ENCODE data around the gene SLC6A3.

The SLC6A3 gene

DNA sequence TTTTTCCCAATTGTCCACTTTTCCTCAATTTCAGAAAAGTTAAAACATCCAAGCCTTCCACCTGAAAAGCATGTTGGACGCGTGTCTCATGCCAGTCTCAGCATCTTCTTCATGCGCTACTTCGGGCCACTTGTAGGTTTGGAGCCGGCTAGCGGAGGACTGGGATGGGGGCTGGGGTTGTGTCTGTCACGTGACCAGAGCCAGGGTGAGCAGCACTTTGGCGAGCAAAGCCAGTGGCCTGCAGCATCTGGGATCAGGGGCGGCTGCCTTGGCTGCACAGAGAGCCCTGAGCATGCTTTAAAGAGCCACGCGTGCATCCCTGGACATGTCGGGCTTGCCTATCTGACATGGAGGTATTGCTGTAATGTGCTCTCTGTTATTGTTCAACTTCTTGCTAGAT, 41.2 kb downstream of the SLC6A3 start:
- DNase-seq: no peak

DNA sequence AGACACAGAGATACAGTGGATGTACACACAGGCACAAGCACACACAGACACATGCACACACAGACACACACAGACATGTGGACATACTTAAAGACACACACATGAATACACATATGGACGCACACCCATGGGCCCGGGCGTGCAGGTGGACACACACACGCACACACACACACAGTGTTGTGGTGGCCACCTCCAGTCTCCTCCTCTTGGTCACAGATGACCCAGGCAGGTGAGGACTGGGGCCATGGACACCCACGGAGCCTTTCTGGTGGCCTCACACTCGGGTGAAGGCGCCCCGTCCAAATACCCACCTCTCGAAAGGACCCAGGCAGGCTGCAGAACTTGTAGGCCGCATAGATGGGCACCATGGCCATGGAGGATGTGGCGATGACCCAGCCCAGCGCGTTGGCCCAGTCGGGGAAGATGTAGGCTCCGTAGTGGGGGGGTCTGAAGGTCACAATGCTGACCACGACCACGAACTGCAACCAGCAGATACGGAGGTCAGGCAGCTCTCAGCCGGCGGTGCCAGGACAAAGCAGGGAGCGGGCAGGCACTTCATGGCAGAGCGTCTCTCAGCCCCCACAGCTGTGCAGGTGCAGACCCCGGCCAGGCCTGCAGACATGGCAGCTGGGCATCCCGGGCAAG, 42.5 kb downstream of the SLC6A3 start:
- DNase-seq: no peak

DNA sequence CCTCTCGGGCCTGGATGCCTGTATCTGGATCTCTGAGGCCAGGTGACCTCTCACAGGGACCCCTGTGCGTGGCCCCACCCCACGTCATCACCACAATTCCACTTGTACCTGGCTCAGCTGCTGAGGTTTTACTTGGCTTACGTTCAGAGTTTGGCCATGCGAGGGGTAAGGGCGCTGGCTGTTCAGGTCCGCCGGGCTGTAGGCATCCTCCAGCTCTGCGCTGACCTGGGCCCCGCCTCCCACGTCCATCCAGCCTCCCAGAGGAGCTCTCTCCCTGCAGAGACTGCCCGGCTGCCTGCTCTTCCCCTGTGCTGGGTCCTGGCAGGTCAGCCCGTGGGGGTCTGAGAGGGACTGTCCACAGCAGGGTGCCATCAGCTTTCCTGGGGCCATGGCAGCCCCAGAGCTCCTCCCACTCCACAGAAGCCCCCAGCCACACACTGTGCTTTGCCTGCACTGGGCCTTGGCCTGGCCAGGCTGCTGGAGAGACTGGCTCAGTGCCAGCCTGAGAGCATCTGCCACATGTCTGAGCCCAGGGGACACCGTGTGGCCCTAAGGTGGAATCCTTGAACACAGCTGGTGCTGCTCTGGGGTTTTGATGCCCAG, 43.6 kb downstream of the SLC6A3 start:
- peak; percentile 84 for DNase-seq

DNA sequence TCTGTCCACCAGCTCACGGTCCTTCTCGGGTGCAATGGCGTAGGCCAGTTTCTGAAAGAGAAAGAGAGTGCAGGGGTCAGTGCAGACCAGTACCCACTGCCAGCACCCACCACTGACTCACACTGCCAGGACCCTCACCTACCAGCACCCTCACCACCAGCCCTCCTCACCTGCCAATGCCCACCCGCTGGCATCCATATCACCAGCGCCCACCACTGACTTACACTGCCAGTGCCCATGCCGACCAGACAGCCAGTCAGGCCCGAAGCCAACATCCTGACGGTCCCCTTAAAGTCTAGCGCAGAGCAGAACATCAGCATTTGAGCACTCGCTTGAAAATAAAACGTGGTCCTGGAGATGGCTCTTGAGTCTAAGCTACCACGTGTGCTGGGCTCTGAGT, 44.3 kb downstream of the SLC6A3 start:
- no peak for DNase-seq

DNA sequence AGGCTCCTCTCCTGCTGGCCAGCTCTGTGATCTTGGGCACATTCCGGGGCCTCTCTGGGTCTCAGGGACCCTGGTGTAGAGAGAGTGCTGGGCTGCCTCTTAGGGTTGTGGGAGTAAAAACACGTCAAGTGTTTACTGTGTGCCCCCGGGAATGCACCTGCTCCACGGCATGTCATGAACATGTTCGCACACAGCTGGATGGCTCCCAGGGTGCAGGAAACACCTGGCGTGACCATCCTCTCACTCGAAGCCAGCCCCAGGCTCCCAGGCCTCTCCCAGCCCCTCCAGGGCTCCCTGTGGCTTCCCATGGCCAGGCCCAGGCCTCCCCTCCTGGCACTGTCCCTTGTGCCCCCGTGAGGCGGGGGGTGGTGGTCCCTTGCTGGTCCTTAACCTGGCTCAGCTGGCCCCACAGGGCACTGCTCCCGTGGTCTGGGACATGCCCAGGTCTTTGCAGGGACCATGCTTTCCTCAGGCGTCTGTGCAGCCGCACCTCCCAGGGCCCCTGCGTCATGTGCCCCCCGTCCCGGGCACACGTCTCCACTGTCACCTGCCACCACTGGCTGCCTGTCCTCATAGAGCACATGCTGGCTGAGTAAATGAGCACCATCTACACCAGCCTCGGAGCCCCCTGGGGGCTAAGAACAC, 44.9 kb downstream of the SLC6A3 start:
- DNase-seq: no peak

DNA sequence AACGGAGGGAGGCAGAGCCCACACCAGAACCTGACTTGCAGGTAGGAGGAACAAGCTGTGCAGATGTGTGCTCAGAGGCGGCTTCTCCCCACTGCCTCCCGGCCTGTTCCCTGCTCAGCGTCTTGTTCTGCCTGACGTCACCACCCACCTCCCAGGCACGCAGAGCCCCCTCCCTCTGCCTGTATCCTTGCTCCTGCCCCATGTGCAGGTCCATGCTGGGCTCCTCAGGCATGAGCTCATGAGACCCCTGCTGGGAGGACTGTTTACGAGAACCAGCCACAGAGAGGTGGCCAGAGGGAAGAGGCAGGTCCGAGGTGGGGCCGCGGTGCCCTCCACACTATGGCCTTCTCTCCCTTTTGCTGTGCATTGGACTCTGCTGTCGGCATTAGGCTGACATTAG, 45.5 kb downstream of the SLC6A3 start:
- no peak for DNase-seq

DNA sequence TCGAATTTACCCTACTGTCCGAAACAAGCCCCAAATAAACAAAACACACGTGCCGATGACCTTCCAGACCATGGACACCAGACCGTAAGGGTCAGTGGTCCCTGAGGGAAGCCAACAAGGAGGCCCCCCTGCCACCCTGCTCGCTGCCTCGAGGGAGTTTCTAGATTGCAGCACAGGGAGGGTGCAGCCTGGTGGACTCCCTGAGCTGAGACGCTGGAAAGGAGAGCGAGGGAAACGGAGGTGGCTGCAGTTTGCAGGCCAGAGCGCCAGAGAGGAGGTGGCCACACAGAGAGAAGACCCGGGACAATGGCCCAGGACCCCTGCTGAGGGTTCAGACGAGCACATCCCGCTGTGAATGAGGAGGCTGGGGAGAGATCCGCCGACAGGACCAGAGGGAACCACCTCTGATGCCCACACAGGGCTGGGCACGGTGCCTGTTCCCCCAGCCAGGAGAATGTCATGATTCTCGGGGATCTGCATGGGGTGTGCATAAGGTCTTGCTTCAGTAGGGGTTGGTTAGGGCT, 48.9 kb downstream of the SLC6A3 start:
- no peak for DNase-seq

DNA sequence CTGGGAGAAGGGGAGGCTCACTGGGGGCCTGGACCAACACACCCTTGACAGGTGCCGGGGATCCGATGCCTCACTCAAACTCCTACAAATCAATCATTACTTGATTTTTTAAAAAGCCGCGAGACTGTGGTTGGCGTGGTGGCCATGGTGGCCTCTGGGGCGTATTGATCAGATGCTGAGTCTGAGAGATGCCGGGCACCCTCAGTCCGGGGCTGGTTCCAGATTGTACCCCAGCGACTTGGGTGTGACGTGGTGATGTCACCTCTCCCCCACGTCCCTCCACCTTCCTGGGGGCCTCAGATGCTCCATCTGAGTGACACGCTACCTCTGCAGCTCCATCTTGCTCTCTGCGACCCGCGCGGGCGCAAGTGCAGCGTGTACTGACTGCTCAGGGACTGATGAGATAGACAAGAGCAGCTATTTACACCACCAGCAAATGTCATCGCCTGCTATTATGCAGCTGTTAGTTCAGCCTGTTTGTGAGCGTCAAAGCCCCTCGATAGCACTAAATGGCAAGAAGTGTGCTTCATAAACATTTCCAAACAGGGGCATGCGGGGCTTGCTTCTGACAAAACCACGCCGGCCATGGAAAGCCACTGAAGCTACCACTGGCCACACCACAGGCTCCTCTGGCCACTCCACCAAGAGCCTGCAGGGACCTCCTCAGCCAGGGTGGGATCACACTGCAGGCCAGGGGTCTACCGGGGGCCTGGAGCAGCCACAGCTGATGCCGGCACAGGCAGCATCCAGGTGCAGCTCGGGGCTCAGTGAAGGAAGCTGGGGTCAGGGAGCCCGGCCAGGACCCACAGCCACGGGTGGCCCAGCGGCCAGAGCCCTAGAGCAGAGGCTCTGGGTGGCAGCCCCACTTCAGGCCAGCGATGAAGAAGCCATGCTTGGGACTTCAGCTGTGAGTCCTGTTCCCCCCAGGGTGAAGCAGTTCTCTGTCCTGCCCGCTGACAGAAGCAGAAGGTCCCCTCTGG, 50.1 kb downstream of the SLC6A3 start:
- DNase-seq: no peak

DNA sequence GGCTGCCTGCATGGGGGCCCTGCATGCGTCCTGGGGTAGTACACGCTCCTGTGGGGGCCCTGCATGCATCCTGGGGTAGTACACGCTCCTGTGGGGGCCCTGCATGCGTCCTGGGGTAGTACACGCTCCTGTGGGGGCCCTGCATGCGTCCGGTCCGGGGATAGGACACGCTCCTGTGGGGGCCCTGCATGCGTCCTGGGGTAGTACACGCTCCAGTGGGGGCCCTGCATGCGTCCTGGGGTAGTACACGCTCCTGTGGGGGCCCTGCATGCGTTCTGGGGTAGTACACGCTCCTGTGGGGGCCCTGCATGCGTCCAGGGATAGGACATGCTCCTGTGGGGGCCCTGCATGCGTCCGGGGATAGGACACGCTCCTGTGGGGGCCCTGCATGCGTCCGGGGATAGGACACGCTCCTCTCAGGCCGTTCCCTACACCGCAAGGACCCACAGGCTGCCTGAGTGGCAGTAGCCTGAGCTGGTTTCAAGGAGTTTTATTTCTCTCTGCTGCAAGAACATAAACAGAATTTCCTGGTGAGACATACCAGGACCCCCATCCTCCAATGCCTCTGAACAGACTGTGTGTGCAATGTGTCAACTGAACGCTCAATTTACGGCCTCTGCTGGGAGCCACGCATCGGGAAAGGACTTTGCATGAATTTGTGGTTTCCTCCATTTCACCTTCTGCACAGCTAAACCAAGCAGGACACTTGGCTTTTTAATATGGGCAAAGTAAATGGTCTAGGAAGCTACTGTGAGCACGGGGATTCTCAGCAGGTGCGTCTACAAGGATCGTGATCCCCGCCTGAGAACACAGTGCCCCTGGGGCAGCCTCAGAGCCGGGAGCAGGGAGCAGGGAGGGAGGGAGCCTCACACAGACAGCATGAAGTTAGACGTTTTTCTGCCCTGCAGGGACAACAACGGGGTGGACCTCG, 51.4 kb downstream of the SLC6A3 start:
- no peak for DNase-seq

DNA sequence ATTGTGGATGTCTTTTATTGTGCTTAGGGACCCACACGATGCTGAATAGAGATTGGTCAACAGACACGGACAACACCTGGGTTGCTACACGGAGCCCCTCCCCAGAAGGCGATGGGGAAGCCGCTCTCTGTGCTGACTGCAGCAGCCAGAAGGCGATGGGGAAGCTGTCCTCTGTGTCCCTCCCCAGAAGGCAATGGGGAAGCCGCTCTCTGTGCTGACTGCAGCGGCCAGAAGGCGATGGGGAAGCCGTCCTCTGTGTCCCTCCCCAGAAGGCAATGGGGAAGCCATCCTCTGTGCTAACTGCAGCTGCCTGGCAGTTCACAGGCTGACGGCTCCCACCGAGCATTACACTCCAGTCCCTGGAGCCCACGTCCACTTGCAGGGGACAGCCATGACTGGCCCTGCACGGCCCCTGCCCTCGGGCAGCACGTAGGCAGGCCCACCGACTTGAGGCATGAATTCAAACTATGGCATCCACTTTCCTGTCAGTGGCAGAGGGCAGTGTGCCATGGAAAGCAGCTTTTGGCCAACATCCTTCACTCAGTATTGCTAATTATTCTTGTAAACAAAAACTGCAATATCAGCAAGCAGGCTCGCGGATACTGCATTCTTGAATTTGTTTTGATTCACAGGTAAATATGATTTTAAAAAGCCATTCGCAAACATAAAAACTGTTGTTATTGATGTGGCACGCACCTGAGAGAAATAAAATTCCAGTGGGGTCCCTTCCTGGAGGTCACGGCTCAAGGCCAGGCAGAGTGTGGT, 52.3 kb downstream of the SLC6A3 start:
- DNase-seq: no peak

DNA sequence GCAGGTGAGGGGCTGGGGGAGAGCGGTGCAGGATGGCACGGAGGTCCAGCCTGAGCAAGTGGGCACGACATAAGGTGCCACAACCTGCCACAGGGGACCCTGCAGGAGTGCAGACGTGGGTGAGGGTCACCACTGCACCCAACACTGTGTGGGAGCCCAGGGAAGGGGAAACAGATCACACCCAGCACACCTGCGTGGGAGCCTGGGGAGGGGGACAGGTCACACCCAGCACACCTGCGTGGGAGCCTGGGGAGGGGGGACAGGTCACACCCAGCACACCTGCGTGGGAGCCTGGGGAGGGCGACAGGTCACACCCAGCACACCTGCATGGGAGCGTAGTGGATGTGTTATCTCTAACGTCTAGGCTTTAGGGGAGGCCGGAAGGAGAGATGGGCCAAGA, 53.0 kb downstream of the SLC6A3 start:
- DNase-seq: no peak

DNA sequence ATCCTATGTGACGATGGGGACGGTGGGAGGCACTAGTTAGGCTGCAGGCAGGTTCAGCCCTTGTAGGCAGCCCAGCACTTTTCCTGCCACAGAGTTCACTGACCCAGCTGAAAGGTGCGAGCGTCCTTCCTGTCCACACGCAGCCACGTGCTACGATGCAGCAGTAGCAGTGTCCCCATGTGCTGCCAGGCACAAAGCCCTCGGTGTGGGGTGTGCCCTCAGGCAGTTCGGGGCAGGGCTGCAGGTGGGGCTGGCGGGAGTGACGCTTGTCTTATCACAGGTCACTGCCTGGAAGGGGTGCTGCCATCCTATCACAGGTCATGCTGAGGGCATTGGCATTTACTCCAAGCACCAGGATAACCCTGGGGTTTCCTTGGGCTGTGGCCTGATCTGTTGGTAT, 53.5 kb downstream of the SLC6A3 start:
- no peak for DNase-seq

DNA sequence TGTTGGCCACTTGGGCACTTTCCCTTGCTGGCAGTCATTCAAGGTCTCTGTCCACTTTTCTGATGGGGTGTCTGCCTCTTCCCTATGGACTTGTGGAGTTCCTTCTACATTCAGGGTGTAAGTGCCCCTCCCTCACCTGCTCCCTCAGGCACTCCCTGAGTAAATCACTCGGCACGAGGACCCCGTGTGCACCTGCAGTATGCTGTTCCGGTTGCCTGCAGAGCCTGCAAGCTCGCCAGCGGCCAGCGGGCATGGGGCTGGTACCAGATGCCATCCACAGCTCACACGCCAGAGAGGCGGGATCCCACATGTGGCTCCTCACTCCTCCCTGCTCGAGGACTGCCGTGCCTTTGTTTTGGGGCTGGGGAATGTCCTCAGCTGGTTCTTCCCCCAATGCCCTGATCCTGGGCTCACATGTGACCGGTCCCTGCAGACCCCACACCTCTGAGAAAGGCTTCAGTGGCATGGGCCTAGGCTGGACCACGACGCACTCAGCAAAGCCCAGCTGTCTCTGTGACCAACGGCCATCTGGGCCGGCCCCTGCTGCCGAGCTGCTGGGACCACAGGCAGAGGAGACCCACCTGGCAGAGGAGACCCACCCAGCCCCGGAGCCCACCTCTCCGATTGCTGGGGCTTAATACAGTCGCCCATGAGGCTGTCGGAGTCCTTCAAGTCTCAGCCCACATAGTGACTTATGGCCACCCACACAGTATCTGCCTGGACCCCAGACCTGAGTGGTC, 54.2 kb downstream of the SLC6A3 start:
- no peak for DNase-seq

DNA sequence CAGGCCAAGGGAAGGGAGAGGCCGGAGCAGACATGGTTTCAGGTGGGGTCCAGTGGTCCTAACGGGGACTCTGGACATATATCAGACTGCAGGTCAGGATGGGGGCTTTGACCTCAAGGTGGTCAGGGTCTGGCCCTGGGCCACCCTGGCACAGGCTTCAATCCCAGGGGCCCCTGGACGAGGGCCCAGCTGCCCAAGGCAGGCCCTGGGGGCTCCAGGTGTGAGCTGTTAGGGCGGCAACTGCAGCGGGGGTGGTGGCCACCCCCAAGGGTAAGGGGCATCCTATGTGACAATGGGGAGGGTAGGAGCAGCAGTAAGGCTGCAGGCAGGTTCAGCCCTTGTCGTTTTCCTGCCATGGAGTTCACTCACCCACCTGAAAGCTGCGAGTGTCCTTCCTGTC, 54.9 kb downstream of the SLC6A3 start:
- DNase-seq: no peak

DNA sequence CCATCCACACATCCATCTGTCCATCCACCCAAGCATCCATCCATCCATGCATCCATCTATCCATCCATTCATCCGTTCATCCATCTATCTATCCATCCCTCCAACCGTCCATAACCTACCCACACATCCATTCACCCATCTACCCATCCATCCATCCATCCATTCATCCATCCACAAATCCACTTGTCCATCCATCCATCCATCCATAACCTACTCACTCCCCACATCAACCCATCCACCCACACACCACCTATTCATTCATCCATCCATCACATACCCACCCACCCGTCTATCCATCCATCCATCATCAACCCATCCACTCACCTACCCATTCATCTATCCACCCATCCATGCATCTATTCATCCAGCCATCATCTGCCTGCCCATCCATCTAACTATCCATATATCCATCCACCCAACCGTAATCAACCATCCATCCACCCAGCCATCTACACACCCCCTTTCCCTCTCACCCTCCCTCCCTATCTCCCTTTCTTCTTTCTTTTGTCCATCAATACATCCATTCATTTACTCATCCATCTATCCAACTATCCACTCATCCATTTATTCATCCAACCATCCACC, 56.8 kb downstream of the SLC6A3 start:
- no peak for DNase-seq

DNA sequence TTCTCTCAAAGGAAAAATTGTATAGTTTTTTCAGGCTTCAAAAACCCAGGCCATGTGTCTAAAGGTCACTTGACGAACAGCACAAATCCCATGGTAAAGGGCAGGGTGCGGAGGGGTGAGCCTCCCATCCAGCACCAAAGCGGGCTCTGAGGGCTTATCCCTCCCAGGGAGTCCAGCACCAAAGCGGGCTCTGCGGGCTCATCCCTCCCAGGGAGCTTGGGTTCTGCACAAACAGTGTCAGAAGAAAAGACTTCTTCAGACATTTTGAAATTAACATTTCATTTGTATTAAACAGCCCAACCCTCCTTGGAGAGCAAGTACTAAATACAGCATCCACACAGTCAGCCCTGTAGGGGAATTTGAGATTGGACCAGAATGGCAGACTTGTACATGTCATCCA, 57.4 kb downstream of the SLC6A3 start:
- DNase-seq: no peak

DNA sequence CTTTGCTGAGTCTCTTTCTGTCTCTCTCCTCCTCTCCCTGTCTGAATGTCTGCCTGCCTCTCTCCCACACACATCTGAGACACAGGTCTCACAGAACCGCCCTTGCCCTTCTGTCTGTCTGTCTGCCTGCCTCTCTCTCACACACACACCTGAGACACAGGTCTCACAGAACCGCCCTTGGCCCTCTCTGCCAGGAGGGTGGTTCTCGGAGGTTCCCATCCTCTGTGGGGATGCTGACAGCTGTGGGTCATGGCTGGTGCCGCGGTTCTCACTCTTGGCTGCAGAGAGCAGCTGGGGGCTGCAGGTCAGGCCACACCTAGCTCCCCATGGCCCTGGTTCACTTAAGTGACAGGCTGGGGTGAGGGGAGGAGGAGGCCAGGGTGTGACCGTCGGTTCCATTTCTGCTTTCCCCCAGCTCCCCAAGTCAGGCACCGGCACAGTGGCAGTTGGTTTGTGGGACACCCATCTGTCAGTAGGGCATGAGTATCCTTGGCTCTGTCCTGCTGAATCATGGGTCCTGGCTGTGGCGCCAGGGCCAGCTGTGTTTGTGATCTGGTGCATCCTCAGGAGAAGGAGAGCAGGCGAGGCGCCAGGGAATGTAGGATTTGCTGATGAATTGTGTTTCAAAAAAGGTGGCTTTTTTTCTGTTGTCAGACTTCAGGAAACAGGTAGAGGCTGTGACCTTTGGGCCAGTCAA, 58.0 kb downstream of the SLC6A3 start:
- DNase-seq: peak; percentile 57

DNA sequence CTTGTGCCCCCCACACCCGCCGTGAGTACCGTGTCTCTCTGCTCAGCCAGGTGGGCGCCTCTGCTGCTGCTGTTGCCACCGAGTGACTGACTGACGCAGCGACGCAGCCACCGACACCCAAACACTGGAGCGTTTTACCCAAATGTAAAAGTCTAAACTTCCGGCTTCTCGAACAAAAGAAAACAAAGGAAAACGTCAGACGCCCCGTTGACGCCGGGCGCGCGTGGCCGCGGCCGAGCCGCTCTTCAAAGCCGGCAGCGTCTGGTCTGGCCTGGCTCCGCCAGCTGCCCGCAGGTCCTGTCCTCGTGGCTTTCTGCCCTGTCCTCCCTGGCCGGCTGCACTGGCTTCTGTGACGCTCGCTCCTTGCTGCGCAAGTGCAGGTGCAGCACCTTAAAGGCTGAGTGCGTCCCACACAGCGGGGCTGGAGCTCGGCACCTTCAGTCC, 58.9 kb downstream of the SLC6A3 start:
- peak; percentile 50 for DNase-seq
